GM13977 (cell line): ENCODE measurements around the gene RAC3.

ENCODE experiments used
- DNase-seq: peaks from one replicate; pipeline ENCODE4 v3.0.0; 2012; ENCODE audit warnings: low spot score
- in situ Hi-C: fragments of 300-500 bp; cut with MboI; formaldehyde crosslinking; loops from one replicate; pipeline ENCODE4 v1.12.0; 2022; ENCODE audit warnings: low sequenced_read_pairs, low pct_unique_long_range_greater_than_20kb, mixed read lengths, inconsistent platforms; ENCODE audit not compliant: unreplicated experiment
- TF ChIP-seq, protein P1 (sequence below): IDR thresholded peaks from 2 replicates; pipeline ENCODE4 v1.5.1; 2012; ENCODE audit warnings: mild to moderate bottlenecking, control low read depth; ENCODE audit not compliant: insufficient read depth; ENCODE audit errors: extremely low read depth, missing control alignments

Gene RAC3

DNA sequence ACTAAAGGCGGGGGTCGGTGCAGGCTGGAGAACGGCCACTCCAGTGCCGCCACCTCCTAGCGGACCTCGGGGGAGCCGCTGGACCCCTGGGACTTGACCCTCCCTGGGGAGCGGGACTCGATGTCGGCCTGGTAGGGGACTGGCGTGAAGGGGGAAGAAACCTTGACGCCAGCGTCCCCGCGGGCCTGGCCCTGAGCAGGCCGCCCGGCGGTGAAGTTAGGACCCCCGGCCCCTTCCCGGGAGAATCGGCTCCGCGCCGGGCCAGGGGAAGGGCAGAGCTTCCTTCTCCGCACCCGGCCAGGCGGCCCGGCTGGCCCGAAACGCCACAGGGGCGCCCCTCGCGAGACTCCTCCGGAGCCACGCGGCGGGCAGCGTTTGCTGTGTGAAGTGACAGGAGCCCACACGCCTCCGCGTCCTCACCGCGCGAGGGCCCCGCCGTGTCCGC lies 33.7 kb downstream of the RAC3 start:
- in situ Hi-C loops = no loop called here
- no peak for DNase-seq
- TF ChIP-seq, protein P1, sequence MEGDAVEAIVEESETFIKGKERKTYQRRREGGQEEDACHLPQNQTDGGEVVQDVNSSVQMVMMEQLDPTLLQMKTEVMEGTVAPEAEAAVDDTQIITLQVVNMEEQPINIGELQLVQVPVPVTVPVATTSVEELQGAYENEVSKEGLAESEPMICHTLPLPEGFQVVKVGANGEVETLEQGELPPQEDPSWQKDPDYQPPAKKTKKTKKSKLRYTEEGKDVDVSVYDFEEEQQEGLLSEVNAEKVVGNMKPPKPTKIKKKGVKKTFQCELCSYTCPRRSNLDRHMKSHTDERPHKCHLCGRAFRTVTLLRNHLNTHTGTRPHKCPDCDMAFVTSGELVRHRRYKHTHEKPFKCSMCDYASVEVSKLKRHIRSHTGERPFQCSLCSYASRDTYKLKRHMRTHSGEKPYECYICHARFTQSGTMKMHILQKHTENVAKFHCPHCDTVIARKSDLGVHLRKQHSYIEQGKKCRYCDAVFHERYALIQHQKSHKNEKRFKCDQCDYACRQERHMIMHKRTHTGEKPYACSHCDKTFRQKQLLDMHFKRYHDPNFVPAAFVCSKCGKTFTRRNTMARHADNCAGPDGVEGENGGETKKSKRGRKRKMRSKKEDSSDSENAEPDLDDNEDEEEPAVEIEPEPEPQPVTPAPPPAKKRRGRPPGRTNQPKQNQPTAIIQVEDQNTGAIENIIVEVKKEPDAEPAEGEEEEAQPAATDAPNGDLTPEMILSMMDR = no peak

GRCh38 chr17:82065638-82066303 lies 34.3 kb downstream of the RAC3 start, which contains the start of gene DUS1L:
DUS1L (minus strand) TSS chr17:82065804; CDS start chr17:82065059, 745 bp downstream.
- in situ Hi-C loops = no loop called here

DNA sequence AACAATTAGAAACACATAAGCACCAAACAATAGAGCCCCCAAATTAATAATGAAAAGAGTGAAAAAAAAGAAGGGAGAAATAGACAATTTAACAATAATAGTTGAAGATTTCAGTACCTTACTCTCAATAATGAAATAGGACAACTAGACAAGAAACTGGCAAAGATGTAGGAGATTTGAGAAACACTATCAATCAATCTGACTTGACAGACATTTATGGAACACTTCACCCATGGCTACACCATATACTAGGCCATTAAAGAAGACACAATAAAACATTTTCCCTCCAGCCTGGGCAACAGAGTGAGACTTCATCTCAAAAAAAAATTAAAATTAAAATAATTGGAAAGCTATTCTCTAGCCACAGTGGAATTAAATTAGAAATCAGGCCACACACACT lies 39.1 kb downstream of the RAC3 start:
- TF ChIP-seq, protein P1 = no peak
- no peak for DNase-seq
- in situ Hi-C loops = no loop called here

More at GRCh38 chr17:82065638-82066303, 34.3 kb downstream of the RAC3 start, which contains the start of gene DUS1L:
- TF ChIP-seq, protein P1 = no peak
- peak; percentile 96 for DNase-seq

DNA sequence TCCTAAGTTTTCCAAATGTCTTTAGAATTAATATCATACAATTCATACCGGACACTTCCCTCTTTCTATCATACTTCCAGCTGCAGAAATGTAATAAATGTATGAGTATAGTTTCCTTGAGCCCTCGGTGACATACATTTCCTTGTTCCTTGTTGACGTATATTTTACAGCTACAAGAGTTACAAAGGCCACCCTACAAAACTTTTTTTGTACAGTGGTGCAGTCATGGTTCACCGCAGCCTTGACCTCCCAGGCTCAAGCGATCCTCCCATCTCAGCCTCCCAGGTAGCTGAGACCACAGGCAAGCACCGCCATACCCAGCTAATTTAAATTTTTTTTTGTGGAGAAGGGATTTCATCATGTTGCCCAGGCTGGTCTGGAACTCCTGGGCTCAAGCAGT lies 41.3 kb downstream of the RAC3 start:
- TF ChIP-seq, protein P1 = no peak
- no peak for DNase-seq

DNA sequence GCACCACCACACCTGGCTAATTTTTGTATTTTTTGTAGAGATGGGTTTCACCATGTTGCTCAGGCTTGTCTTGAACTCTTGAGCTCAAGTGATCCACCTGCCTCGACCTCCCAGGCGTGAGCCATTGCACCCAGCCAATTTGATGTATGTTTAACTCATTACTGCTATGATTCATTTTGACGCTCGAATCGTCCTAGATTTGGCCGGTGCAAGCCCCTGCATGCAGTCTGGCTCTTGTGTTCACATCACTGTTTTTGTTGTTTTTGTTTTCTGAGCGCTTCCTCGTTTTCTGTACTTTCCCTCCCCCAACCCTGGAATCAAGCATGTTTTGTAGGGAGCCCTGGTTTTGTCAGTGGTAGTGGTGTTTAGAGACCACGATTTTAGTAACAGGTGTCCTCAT lies 42.0 kb downstream of the RAC3 start:
- TF ChIP-seq, protein P1 = no peak
- DNase-seq = no peak
- in situ Hi-C loops = no loop called here

More for the DNA sequence above, 41.3 kb downstream of the RAC3 start:
- in situ Hi-C loops = no loop called here

DNA sequence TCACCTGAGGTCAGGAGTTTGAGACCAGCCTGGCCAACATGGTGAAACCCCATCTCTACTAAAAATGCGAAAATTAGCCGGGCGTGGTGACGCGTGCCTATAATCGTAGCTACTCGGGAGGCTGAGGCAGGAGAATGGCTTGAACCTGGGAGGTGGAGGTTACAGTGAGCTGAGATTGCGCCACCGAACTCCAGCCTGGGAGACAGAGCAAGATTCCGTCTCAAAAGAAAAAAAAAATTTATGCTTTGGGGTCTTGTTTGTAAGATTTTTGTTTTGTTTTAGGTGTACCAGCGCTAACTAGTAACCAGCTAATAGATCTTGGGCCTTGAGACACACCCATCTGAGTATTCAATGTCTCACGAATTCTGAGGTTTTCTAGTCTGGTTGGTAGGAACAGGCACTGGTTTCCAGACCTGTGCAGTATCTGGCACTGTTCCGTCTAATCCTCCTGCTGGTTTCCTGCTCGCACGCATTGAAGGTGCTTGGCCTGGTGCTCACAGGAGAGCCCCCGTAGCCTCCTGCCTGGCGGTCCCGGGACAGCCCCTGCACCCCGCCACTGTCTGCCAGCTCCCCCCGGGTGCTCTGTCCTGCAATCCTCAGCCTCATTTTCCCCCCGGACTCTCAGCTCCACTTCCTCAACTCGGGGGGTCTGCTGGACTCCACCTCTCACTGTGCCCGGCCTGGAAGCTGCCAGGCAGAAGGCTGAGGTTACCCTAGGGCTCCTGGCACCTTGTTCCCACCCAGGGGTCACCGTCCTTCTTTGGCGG lies 44.7 kb downstream of the RAC3 start:
- TF ChIP-seq, protein P1 = no peak
- in situ Hi-C loops = no loop called here
- DNase-seq = no peak
